ENCODE measurements around the gene ATP8A2.

The ATP8A2 gene

DNA sequence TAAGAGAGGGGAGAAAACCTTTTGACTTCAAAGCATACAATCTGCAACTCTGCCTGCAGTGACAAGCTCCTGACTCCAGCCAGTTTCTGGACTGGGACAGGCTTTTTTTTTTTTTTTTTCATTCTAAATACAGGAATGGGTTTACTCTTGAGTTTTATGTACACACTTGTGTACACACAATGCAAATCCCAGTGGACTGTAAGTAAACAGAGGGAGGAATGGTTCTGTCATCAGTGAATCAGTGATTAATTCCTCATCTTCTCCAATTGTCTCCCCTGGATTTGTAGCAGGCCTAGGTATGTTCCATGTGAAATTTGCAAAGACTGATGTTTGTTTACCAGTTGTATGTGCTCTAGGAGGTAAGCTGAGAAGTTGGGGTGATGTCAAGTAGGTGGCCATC, 495.3 kb downstream of the ATP8A2 start:
- Histone ChIP-seq H3K9me3 (no peaks in the 10 kb centered on the region), H3K4me3 (ENCODE audit: low read depth in 1 of 2, low read length in 1 of 2) (no peak overlapping the region), H3K27ac (no peak overlapping the region), H3K36me3 (no peaks in the 10 kb centered on the region), H3K27me3 (no peaks in the 10 kb centered on the region), H3K4me1 (ENCODE audit: control insufficient read depth in 1 of 2, insufficient read depth in 1 of 2, low read depth in 1 of 2, low read length in 1 of 2) (no peaks in the 10 kb centered on the region)
- TF ChIP-seq, protein P1, sequence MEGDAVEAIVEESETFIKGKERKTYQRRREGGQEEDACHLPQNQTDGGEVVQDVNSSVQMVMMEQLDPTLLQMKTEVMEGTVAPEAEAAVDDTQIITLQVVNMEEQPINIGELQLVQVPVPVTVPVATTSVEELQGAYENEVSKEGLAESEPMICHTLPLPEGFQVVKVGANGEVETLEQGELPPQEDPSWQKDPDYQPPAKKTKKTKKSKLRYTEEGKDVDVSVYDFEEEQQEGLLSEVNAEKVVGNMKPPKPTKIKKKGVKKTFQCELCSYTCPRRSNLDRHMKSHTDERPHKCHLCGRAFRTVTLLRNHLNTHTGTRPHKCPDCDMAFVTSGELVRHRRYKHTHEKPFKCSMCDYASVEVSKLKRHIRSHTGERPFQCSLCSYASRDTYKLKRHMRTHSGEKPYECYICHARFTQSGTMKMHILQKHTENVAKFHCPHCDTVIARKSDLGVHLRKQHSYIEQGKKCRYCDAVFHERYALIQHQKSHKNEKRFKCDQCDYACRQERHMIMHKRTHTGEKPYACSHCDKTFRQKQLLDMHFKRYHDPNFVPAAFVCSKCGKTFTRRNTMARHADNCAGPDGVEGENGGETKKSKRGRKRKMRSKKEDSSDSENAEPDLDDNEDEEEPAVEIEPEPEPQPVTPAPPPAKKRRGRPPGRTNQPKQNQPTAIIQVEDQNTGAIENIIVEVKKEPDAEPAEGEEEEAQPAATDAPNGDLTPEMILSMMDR (IDR thresholded peaks at IDR 0.05): no peak

DNA sequence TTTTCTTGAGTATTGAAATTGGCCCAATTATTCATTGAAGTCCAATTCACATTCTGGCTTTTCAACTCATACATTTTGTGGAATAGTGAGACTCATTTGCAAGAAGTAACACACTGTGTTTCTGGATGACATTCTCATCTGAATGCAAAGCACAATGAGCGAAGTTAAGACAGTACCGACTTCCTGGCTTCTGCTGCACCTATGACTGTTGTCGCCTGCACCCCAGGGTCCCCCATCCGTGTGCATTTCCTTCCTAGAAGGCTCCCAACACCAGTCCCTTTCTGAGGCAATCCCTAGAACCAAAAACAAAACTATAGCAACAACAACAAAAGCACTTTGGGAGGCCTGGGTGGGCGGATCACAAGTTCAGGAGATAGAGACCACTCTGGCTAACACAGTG, 496.7 kb downstream of the ATP8A2 start:
- H3K4me3 ChIP-seq (ENCODE audit: low read depth in 1 of 2, low read length in 1 of 2): no peak overlapping the region
- H3K4me1 ChIP-seq (ENCODE audit: control insufficient read depth in 1 of 2, insufficient read depth in 1 of 2, low read depth in 1 of 2, low read length in 1 of 2): no peaks in the 10 kb centered on the region
- H3K36me3 ChIP-seq: no peaks in the 10 kb centered on the region
- no peaks in the 10 kb centered on the region for H3K9me3 ChIP-seq
- no peaks in the 10 kb centered on the region for H3K27me3 ChIP-seq
- TF ChIP-seq, protein P1 (IDR thresholded peaks at IDR 0.05): no peak
- no peak overlapping the region for H3K27ac ChIP-seq

DNA sequence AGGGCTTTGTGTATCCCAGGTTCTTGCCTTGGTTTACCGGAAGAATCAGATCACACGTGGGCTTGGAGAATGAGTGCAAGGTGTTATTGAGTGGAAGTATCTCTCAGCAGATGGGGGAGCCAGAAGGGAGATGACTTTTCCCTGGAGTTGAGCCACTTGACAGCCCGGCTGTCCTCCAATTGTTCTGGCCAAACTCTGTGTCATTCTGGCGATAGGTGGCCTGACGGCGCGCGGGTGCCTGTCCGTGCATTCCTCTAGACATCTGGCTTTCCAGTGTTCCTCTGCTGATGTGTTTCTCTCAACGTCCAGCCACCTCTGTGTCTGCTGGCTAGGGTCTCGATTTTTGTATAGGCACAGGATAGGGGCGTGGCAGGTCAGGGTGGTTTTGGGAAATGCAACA, 498.2 kb downstream of the ATP8A2 start:
- H3K27ac ChIP-seq: no peak overlapping the region
- TF ChIP-seq, protein P1 (IDR thresholded peaks at IDR 0.05): no peak
- H3K4me1 ChIP-seq (ENCODE audit: control insufficient read depth in 1 of 2, insufficient read depth in 1 of 2, low read depth in 1 of 2, low read length in 1 of 2): no peaks in the 10 kb centered on the region
- H3K27me3 ChIP-seq: no peaks in the 10 kb centered on the region
- no peak overlapping the region for H3K4me3 ChIP-seq (ENCODE audit: low read depth in 1 of 2, low read length in 1 of 2)
- no peaks in the 10 kb centered on the region for H3K9me3 ChIP-seq
- no peaks in the 10 kb centered on the region for H3K36me3 ChIP-seq

DNA sequence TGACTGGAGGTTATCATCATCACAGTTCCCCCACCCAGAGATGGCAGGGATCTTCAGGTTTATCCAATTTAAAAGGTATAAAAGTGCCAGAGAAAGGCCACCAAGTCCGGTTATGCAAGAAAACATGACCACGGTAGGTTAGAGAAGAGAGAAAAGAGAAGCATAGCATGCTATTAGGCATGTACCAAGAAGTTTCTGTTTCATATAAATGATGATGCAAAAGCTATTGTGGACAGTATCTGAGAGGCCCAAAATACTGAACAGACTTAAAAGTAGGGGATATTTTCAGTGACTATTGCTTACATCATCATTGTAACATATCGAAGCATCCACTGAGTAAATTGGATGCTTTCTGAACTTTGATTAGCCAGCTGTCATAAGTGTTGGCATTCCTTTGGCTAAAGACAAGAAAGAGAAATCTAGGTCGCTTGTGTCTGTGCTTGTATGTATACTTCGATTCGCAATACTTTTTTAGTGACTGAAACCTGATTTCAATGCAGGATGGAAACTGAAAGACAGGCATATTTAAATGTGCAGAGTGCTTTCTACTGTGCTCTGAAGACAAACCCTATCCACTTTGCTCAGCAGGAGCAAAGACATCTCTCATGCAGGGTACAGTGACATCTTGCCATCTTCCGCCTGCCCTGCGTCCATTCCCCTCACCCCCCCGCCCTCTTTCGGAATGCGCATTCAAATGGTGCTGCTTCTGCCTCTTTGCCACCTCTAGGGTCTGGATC, 499.8 kb downstream of the ATP8A2 start:
- Histone ChIP-seq H3K27ac (no peak overlapping the region), H3K4me3 (ENCODE audit: low read depth in 1 of 2, low read length in 1 of 2) (no peak overlapping the region), H3K36me3 (no peaks in the 10 kb centered on the region), H3K9me3 (no peaks in the 10 kb centered on the region), H3K27me3 (no peaks in the 10 kb centered on the region), H3K4me1 (ENCODE audit: control insufficient read depth in 1 of 2, insufficient read depth in 1 of 2, low read depth in 1 of 2, low read length in 1 of 2) (no peaks in the 10 kb centered on the region)
- TF ChIP-seq, protein P1 (IDR thresholded peaks at IDR 0.05): no peak

DNA sequence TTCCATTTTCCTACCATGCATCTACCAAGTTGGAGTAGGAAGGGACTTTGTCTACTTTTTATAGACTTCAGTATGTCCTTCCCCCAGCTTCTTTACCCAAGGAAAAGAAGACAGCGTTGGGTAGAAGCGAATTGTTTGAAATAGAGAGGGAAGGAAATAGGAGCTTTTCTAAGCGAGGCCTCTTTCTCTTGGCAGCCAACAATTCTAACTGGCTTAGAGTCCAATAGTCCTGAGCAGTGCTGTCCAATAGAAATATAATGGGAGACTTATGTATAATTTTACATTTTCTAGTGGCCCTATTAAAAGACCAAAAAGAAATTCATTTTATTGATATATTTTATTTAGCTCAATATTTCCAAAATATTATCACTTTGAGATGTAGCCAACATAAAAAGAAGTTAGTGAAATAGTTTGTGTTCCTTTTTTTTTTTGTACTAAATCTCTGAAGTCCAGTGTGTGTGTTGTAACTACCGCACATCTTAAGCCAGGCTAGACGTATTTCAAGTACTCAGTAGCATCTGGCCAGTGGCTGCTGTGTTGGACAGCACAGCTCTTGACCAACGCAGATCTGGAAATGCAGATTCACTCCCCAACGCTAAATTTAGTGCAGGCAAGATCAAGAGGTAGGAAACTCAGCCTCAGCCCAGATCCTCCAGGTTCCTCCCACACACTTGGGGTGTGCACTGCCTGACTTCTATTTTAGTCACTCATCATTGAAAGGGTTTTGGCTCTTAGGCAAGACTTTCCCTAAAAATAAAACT, 500.9 kb downstream of the ATP8A2 start:
- Histone ChIP-seq H3K9me3 (no peaks in the 10 kb centered on the region), H3K27ac (no peak overlapping the region), H3K27me3 (no peaks in the 10 kb centered on the region), H3K4me1 (ENCODE audit: control insufficient read depth in 1 of 2, insufficient read depth in 1 of 2, low read depth in 1 of 2, low read length in 1 of 2) (no peaks in the 10 kb centered on the region), H3K4me3 (ENCODE audit: low read depth in 1 of 2, low read length in 1 of 2) (no peak overlapping the region), H3K36me3 (no peaks in the 10 kb centered on the region)
- TF ChIP-seq, protein P1 (IDR thresholded peaks at IDR 0.05): no peak

All from neutrophil (primary cell).